GOT3 (cell line): ENCODE measurements around the gene SCAF1.

Source experiments
- DNase-seq: peaks from one replicate; lab custom pipeline; 2025; ENCODE audit warnings: mixed read lengths; lab: John Stamatoyannopoulos, UW

SCAF1 gene

GRCh38 chr19:49685845-49686332 is 43.9 kb downstream of the SCAF1 start:
- no peak for DNase-seq

- no peak for DNase-seq
Observed at GRCh38 chr19:49686503-49687088, 44.6 kb downstream of the SCAF1 start.

GRCh38 chr19:49687150-49687549 is 45.1 kb downstream of the SCAF1 start:
- no peak for DNase-seq

- DNase-seq = no peak
Observed at GRCh38 chr19:49687566-49688316, 45.7 kb downstream of the SCAF1 start.

GRCh38 chr19:49688531-49689132 is 46.6 kb downstream of the SCAF1 start:
- no peak for DNase-seq

GRCh38 chr19:49689133-49690078 is 47.4 kb downstream of the SCAF1 start, which contains the start of gene ADM5:
Gene ADM5, plus strand, starts transcription at chr19:49689594. Its CDS starts 244 bp downstream, at chr19:49689838.
- DNase-seq = no peak

- DNase-seq = no peak
Observed at GRCh38 chr19:49690079-49690655, 48.2 kb downstream of the SCAF1 start.

GRCh38 chr19:49690656-49691242 is 48.7 kb downstream of the SCAF1 start, which contains the start of gene CPT1C:
Gene CPT1C, plus strand, starts transcription at chr19:49691116. Its CDS starts 1,137 bp downstream, at chr19:49692253.
- no peak for DNase-seq

- DNase-seq = no peak
Observed at GRCh38 chr19:49691243-49692146, 49.5 kb downstream of the SCAF1 start.

- DNase-seq = no peak
Observed at GRCh38 chr19:49692147-49692506, 50.1 kb downstream of the SCAF1 start.

GRCh38 chr19:49696115-49696514 is 54.1 kb downstream of the SCAF1 start:
- no peak for DNase-seq

- no peak for DNase-seq
Observed at GRCh38 chr19:49696865-49697264, 54.9 kb downstream of the SCAF1 start.

GRCh38 chr19:49699364-49699763 is 57.4 kb downstream of the SCAF1 start:
- no peak for DNase-seq

- DNase-seq = no peak
Observed at GRCh38 chr19:49700563-49700962, 58.6 kb downstream of the SCAF1 start.

- DNase-seq = no peak
Observed at GRCh38 chr19:49701271-49701786, 59.3 kb downstream of the SCAF1 start.

GRCh38 chr19:49704888-49705642 is 63.1 kb downstream of the SCAF1 start:
- DNase-seq = no peak

- no peak for DNase-seq
Observed at GRCh38 chr19:49705919-49706318, 63.9 kb downstream of the SCAF1 start.
